ENCODE results near the gene CNTN4. TPM values are rescaled to one million over a fixed set of nuclear protein-coding genes. Genes with fewer than 3 reads are reported as not detected.

The CNTN4 gene
- total and polyA plus RNA-seq, 4 donors = 15.8 to 228 (median 41.2) TPM

DNA sequence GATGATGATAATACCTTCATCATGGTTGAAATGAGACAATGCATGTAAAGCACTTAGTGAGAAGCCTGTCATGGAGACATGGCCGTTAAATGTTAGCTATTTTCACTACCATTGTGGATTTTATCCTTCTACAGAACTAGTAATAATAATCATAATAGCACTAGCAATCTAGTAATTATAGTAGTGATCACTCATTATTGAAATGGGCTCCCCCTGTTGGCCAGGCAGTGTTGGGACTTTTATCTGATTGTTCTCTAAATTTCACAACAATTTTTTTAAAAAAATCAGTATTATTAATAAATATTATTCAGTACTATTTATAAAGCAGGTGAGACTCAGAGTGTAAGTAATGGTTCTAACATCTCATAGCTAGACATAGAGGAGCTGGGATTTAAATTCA lies 615.3 kb downstream of the CNTN4 start:
- intact Hi-C loops (cut with DNase I) = no loop called here
- H3K27me3 ChIP-seq (ENCODE audit: control insufficient read depth in 1 of 2, insufficient read depth in 2 of 2, low read length in 1 of 2) = no peaks in the 10 kb centered on the region
- no peaks in the 10 kb centered on the region for H3K36me3 ChIP-seq (ENCODE audit: control insufficient read depth in 1 of 2, insufficient read depth in 2 of 2, low read length in 1 of 2)
- DNase-seq (no peak), ATAC-seq (ENCODE audit: low FRiP score) (no peak)
- no peaks in the 10 kb centered on the region for H3K9me3 ChIP-seq (ENCODE audit: control insufficient read depth, low read length)
- 87 to 89% methylated on average over 1 of the region's 1 CpG for WGBS, 2 donors
- no peak overlapping the region for H3K4me3 ChIP-seq (ENCODE audit: low read length in 2 of 2)
- H3K4me1 ChIP-seq (ENCODE audit: control insufficient read depth in 1 of 2, insufficient read depth in 2 of 2, low read length in 2 of 2) = no peaks in the 10 kb centered on the region
- H3K27ac ChIP-seq (ENCODE audit: low read depth in 1 of 2, low read length in 2 of 2) = no peak overlapping the region

DNA sequence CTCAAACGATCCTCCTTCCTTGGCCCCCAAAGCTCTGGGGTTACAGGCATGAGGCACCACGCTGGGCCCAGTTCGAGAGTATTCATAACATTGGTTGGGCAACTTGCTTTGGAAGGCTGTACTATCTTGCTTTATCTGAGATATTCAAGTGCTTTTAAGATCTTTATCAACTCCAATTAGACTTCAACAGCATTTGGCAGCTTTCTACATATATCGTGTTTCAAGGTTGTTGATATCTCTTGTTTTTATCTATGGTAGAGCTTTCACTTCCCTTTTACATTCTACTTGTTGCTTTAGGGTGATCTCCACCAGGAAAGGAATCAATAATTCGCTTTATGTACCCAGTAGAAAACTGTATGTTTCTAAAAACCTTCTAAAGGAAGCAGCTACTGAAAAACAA lies 616.2 kb downstream of the CNTN4 start:
- H3K27me3 ChIP-seq (ENCODE audit: control insufficient read depth in 1 of 2, insufficient read depth in 2 of 2, low read length in 1 of 2) = no peaks in the 10 kb centered on the region
- H3K27ac ChIP-seq (ENCODE audit: low read depth in 1 of 2, low read length in 2 of 2) = no peak overlapping the region
- intact Hi-C loops (cut with DNase I) = no loop called here
- ATAC-seq (ENCODE audit: low FRiP score) (no peak), DNase-seq (no peak)
- WGBS, 2 donors = 77 to 83% methylated on average over 5 of the region's 5 CpGs
- H3K9me3 ChIP-seq (ENCODE audit: control insufficient read depth, low read length) = no peaks in the 10 kb centered on the region
- no peaks in the 10 kb centered on the region for H3K36me3 ChIP-seq (ENCODE audit: control insufficient read depth in 1 of 2, insufficient read depth in 2 of 2, low read length in 1 of 2)
- H3K4me3 ChIP-seq (ENCODE audit: low read length in 2 of 2) = no peak overlapping the region
- H3K4me1 ChIP-seq (ENCODE audit: control insufficient read depth in 1 of 2, insufficient read depth in 2 of 2, low read length in 2 of 2) = no peaks in the 10 kb centered on the region

DNA sequence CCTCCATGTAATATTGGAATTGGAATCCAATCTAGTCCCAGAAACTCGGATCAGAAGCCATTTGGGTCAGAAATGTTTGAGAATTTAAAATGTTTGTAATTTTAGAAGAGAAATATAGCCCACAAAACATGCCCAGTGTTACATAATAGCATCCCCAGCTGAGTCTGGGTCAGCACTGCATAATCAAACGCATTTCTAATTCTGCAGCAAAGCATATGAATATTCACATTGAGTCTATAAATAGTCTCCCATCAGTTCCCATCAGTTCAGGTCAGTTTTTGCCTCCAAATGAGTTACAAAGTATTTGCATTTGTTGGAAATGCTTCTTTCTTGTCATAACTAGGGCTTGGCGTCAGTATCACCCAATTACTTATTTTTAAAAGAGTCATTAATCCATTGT lies 628.4 kb downstream of the CNTN4 start:
- Histone ChIP-seq H3K27me3 (ENCODE audit: control insufficient read depth in 1 of 2, insufficient read depth in 2 of 2, low read length in 1 of 2) (no peaks in the 10 kb centered on the region), H3K4me1 (ENCODE audit: control insufficient read depth in 1 of 2, insufficient read depth in 2 of 2, low read length in 2 of 2) (peaks cover 0 to 3% of the 10 kb centered on the region in 2 donors), H3K9me3 (ENCODE audit: control insufficient read depth, low read length) (no peaks in the 10 kb centered on the region), H3K36me3 (ENCODE audit: control insufficient read depth in 1 of 2, insufficient read depth in 2 of 2, low read length in 1 of 2) (no peaks in the 10 kb centered on the region), H3K27ac (ENCODE audit: low read depth in 1 of 2, low read length in 2 of 2) (no peak overlapping the region), H3K4me3 (ENCODE audit: low read length in 2 of 2) (no peak overlapping the region)
- 71 to 75% methylated on average over 3 of the region's 3 CpGs for WGBS, 2 donors
- DNase-seq (no peak), ATAC-seq (ENCODE audit: low FRiP score) (no peak)
- intact Hi-C loops (cut with DNase I) = no loop called here

GRCh38 chr3:2727610-2728318 lies 629.1 kb downstream of the CNTN4 start:
- Histone ChIP-seq H3K36me3 (ENCODE audit: control insufficient read depth in 1 of 2, insufficient read depth in 2 of 2, low read length in 1 of 2) (no peaks in the 10 kb centered on the region), H3K27me3 (ENCODE audit: control insufficient read depth in 1 of 2, insufficient read depth in 2 of 2, low read length in 1 of 2) (no peaks in the 10 kb centered on the region), H3K27ac (ENCODE audit: low read depth in 1 of 2, low read length in 2 of 2) (no peak overlapping the region), H3K4me3 (ENCODE audit: low read length in 2 of 2) (no peak overlapping the region), H3K4me1 (ENCODE audit: control insufficient read depth in 1 of 2, insufficient read depth in 2 of 2, low read length in 2 of 2) (peaks cover 0 to 6% of the 10 kb centered on the region in 2 donors), H3K9me3 (ENCODE audit: control insufficient read depth, low read length) (no peaks in the 10 kb centered on the region)
- DNase-seq = no peak
- ATAC-seq (ENCODE audit: low FRiP score) = no peak
- WGBS, 2 donors = 61 to 70% methylated on average over 8 of the region's 8 CpGs
- intact Hi-C loops (cut with DNase I) = no loop called here

DNA sequence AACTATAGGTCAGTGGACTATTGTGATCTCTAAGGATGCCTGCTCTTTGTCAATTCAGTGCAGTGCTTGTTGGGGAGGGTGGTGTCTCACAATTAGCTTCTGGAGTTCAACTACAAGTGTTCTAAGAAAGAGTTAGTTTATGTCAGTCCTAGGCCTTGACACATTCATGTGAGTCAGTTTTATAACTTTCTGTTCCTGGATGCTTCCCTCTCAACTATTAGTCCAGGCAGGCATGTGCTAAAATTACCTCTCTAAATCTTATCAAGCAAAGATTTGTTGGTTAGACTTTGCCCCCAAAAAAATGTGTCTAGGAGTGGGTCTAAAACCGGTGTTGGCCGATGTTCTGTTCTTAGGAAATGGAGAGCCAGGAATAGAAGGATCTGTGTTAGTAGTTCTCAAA lies 633.2 kb downstream of the CNTN4 start:
- Histone ChIP-seq H3K4me3 (ENCODE audit: low read length in 2 of 2) (no peak overlapping the region), H3K27ac (ENCODE audit: low read depth in 1 of 2, low read length in 2 of 2) (no peak overlapping the region), H3K27me3 (ENCODE audit: control insufficient read depth in 1 of 2, insufficient read depth in 2 of 2, low read length in 1 of 2) (no peaks in the 10 kb centered on the region), H3K9me3 (ENCODE audit: control insufficient read depth, low read length) (no peaks in the 10 kb centered on the region), H3K4me1 (ENCODE audit: control insufficient read depth in 1 of 2, insufficient read depth in 2 of 2, low read length in 2 of 2) (peaks cover 0 to 6% of the 10 kb centered on the region in 2 donors), H3K36me3 (ENCODE audit: control insufficient read depth in 1 of 2, insufficient read depth in 2 of 2, low read length in 1 of 2) (no peaks in the 10 kb centered on the region)
- ATAC-seq (ENCODE audit: low FRiP score) (no peak), DNase-seq (no peak)
- 4 to 12% methylated on average over 2 of the region's 2 CpGs for WGBS, 2 donors
- intact Hi-C loops (cut with DNase I) = no loop called here

DNA sequence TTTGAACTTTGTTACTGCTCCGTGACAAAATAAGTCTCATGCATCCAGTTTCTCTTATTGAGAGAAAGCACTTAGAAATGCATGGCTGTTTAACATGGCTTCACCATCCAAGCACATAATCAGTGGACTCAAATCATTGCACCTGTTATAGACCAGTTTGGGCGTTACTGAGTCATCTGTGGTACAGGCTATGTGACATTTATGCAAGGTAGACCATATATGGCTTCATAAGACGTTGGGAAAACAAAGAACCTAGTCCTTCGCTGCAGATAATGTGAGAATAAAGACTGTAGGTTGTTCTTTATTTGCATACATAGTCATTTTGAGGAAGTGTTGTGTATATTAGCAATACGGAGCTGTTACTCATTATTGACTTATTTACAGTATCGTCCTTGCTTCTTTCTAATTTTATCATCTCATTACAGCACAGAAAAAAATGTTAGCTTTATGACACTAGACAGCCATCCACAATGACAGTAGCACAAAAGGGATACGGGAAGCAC lies 636.8 kb downstream of the CNTN4 start:
- intact Hi-C loops (cut with DNase I) = no loop called here
- Histone ChIP-seq H3K9me3 (ENCODE audit: control insufficient read depth, low read length) (no peaks in the 10 kb centered on the region), H3K4me1 (ENCODE audit: control insufficient read depth in 1 of 2, insufficient read depth in 2 of 2, low read length in 2 of 2) (peaks cover 0 to 6% of the 10 kb centered on the region in 2 donors), H3K4me3 (ENCODE audit: low read length in 2 of 2) (no peak overlapping the region), H3K36me3 (ENCODE audit: control insufficient read depth in 1 of 2, insufficient read depth in 2 of 2, low read length in 1 of 2) (no peaks in the 10 kb centered on the region), H3K27ac (ENCODE audit: low read depth in 1 of 2, low read length in 2 of 2) (no peak overlapping the region), H3K27me3 (ENCODE audit: control insufficient read depth in 1 of 2, insufficient read depth in 2 of 2, low read length in 1 of 2) (no peaks in the 10 kb centered on the region)
- WGBS, 2 donors = 88 to 90% methylated on average over 7 of the region's 7 CpGs
- ATAC-seq (ENCODE audit: low FRiP score) = no peak
- no peak for DNase-seq

DNA sequence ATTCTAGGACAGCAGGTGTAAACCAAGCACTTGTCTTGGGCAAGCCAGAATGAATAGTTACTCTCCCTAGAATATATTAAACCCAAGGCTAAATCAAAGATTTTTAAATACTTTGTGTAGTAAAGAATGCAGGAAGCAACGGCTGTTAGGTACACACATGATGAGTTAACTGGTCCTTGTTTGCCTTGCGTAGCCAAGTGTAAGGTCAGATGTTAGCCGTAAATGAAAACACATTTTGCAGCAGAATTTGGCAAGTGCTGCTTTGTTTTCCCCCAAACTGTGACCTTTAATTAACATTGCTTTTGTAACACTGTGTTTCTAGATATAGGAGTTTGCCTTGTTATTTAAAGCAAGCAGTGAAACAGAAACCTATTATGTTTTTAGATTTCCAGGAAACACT lies 642.9 kb downstream of the CNTN4 start:
- H3K27ac ChIP-seq (ENCODE audit: low read depth in 1 of 2, low read length in 2 of 2) = no peak overlapping the region
- H3K4me1 ChIP-seq (ENCODE audit: control insufficient read depth in 1 of 2, insufficient read depth in 2 of 2, low read length in 2 of 2) = peaks cover 0 to 3% of the 10 kb centered on the region in 2 donors
- no peaks in the 10 kb centered on the region for H3K27me3 ChIP-seq (ENCODE audit: control insufficient read depth in 1 of 2, insufficient read depth in 2 of 2, low read length in 1 of 2)
- H3K9me3 ChIP-seq (ENCODE audit: control insufficient read depth, low read length) = no peaks in the 10 kb centered on the region
- WGBS, 2 donors = 30 to 37% methylated on average over 3 of the region's 3 CpGs
- no peak for DNase-seq
- H3K36me3 ChIP-seq (ENCODE audit: control insufficient read depth in 1 of 2, insufficient read depth in 2 of 2, low read length in 1 of 2) = no peaks in the 10 kb centered on the region
- intact Hi-C loops (cut with DNase I) = no loop called here
- peak; percentile 36 for ATAC-seq (ENCODE audit: low FRiP score)
- no peak overlapping the region for H3K4me3 ChIP-seq (ENCODE audit: low read length in 2 of 2)

GRCh38 chr3:2765002-2765579 lies 666.4 kb downstream of the CNTN4 start:
- no peak overlapping the region for H3K4me3 ChIP-seq (ENCODE audit: low read length in 2 of 2)
- H3K27me3 ChIP-seq (ENCODE audit: control insufficient read depth in 1 of 2, insufficient read depth in 2 of 2, low read length in 1 of 2) = no peaks in the 10 kb centered on the region
- no peaks in the 10 kb centered on the region for H3K36me3 ChIP-seq (ENCODE audit: control insufficient read depth in 1 of 2, insufficient read depth in 2 of 2, low read length in 1 of 2)
- ATAC-seq (ENCODE audit: low FRiP score) (no peak), DNase-seq (no peak)
- H3K4me1 ChIP-seq (ENCODE audit: control insufficient read depth in 1 of 2, insufficient read depth in 2 of 2, low read length in 2 of 2) = no peaks in the 10 kb centered on the region
- no peaks in the 10 kb centered on the region for H3K9me3 ChIP-seq (ENCODE audit: control insufficient read depth, low read length)
- H3K27ac ChIP-seq (ENCODE audit: low read depth in 1 of 2, low read length in 2 of 2) = no peak overlapping the region
- intact Hi-C loops (cut with DNase I) = no loop called here
- whole genome bisulfite sequencing, 2 donors = 59 to 63% methylated on average over 9 of the region's 9 CpGs

DNA sequence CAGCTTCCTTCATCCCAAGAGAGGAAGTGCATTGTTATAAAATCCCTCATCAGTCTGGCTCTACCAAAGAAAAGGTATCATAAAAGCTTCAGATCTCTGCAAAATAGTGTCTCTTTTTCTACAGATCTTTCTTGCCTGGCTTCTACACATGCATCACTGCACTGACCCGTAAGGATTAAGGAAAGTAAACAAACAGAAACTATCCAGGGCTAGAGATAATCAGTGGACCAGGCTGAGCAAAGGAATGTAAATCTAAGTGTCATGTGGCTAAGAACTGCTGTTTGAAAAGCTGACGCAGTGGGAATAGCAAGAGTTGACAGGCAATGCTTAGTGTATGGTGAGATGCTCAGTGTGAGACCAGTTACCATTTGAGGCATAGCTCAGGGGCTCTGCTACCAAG lies 671.8 kb downstream of the CNTN4 start:
- ATAC-seq (ENCODE audit: low FRiP score) = no peak
- Histone ChIP-seq H3K27me3 (ENCODE audit: control insufficient read depth in 1 of 2, insufficient read depth in 2 of 2, low read length in 1 of 2) (no peaks in the 10 kb centered on the region), H3K4me3 (ENCODE audit: low read length in 2 of 2) (no peak overlapping the region), H3K4me1 (ENCODE audit: control insufficient read depth in 1 of 2, insufficient read depth in 2 of 2, low read length in 2 of 2) (no peaks in the 10 kb centered on the region), H3K9me3 (ENCODE audit: control insufficient read depth, low read length) (peaks cover 2% of the 10 kb centered on the region), H3K27ac (ENCODE audit: low read depth in 1 of 2, low read length in 2 of 2) (no peak overlapping the region), H3K36me3 (ENCODE audit: control insufficient read depth in 1 of 2, insufficient read depth in 2 of 2, low read length in 1 of 2) (no peaks in the 10 kb centered on the region)
- intact Hi-C loops (cut with DNase I) = no loop called here
- 43 to 57% methylated on average over 2 of the region's 2 CpGs for whole genome bisulfite sequencing, 2 donors
- DNase-seq = no peak

All from aorta (tissue), 5 donors.